ENCODE measurements around the gene ANKS1B.
"Not testable (repeated sequence)": the region's sequence is repeated elsewhere in the genome, so short reads cannot be mapped to it uniquely, and the experiment has no call there.

The ANKS1B gene

DNA sequence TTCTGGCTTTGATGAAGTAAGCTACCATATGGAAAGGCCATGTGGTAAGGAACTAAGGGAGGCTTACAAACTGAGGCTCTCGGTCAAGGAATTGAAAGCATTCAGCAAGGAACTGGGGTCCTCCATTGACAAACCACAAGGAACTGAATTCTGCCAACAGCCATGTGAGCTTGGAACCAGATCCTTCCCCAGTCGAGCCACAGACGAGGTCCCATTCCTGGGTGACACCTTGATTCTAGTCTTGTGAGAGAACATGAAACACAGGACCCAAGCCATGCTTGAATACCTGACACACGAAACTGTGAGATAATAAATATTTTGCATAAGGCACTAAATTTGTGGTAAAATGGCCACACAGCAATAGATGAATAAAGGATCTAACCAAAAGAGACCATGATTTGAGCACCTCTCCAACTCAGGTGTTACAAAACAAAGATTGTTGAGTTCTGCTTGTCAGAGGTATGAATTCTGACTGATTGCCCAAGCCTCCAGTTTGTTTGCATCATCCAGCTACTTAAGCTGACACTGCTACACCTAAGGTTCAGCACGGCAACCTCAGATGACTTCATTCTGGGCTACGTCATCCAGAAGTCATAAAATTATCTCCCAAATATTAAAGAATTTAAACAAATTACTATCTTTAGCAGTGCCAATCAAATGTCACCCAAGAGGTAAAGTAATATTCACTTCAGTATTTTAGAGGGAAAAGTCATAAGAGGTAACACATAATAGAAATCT lies 277.8 kb downstream of the ANKS1B start:
- DNase-seq (ENCODE audit: low read depth in 2 of 2, low spot score in 1 of 2) = no peak

DNA sequence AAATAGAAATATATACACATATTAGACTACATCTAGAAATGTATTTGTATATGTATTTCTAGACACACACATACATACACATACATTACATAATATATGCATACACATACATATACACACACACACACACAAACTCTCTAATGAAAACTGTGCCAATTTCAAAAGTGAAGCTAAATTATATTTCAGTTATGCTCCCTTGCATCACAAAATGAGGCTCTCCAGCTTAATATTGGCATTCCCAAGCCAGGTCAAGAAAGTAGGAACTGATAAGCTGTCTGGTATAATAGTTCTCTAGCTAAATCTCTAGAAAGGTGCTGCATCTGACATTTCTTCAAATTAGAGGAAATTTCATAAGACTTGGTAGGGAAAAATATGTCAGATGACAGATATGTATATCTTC lies 280.3 kb downstream of the ANKS1B start:
- no peak for DNase-seq (ENCODE audit: low read depth in 2 of 2, low spot score in 1 of 2)

DNA sequence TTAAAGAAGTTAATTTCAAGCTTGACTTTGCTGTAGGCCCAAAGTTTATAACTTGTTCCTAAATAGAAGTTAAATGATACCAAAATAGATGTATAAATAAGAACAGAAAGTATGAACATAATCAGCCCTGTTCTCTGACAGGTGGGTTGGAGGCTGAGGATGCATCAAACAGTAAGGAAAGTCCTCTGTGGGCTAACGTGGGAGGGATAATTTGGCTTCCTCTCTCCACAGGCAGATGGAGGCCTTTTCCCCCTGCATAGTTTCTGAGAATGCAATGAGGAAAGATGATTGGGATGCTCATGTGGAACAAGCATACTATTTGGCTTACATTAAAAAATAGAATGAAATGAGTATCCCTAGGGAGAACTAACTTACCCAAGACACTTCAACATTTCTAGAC lies 280.7 kb downstream of the ANKS1B start:
- no peak for DNase-seq (ENCODE audit: low read depth in 2 of 2, low spot score in 1 of 2)

DNA sequence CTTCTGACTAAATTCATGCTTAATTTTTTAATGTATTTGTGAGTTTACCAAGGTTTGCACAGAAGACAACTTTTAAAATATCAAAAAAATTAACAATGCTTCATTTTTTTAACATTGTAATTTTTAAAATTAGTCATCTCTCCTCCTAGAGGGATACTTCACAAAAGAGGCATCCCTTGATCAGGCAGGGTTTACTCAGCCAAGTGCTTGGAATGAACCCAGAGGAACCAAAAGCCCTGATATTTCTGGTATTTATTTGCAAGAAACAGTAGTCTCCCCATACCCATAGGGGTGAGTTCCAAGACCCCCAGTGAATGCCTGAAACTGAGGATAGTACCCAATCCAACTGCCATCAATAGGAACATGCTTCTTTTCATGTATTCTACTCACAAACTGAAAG lies 284.7 kb downstream of the ANKS1B start:
- DNase-seq (ENCODE audit: low read depth in 2 of 2, low spot score in 1 of 2) = no peak

DNA sequence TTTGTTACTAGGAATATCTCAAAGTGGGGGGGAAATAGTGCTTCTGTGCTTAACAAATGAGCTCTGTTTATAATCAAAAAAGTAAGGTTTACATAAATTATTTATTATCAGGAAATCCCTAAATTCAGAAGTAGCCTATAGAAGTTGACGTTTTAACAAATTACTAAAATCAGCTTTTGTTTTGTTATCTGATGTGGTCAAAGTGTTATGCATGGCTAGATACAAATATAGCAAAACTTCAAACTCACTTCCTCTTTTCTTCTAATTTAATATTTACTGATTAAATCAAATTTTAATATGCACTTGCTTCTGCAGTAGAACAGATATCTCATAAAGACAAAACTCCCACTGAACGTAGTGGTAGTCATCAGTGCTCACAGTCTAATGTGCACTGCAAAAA lies 289.7 kb downstream of the ANKS1B start:
- DNase-seq (ENCODE audit: low read depth in 2 of 2, low spot score in 1 of 2) = no peak

DNA sequence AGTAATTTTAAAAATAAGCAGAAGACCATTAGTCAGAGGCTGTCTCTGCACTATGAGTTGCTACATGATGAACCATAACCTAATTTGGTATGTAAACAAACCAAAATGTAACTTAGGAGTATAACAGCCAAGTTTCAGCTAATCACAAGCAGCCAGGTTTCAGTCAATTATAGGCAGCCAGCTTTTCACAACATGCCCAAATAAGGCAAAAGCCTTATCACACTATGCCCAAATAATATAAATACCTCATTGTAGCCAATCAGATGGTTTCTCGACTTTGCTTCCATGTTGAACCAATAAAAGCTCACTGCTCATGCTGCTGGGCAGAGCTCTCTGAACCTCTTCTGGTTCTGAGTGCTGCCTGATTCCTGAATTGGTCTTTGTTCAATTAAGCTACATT lies 298.6 kb downstream of the ANKS1B start:
- no peak for DNase-seq (ENCODE audit: low read depth in 2 of 2, low spot score in 1 of 2)

DNA sequence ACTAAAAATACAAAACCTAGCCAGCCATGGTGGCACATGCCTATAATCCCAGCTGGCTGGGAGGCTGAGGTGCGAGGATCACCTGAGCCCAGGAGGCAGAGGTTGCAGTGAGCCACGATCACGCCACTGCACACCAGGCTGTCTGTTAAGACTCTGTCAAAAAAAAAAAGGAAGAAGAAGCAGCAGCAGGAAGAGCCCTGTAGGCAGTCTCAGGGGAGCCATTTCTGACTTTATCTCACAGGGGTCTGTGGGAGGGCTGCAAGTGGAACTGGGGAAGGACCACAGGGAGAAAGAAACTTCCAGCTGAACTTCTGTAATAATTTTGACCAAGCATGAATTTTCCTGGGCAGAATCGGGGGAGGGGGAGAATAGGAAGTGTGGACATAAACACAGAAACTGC lies 304.5 kb downstream of the ANKS1B start:
- DNase-seq (ENCODE audit: low read depth in 2 of 2, low spot score in 1 of 2) = no peak

DNA sequence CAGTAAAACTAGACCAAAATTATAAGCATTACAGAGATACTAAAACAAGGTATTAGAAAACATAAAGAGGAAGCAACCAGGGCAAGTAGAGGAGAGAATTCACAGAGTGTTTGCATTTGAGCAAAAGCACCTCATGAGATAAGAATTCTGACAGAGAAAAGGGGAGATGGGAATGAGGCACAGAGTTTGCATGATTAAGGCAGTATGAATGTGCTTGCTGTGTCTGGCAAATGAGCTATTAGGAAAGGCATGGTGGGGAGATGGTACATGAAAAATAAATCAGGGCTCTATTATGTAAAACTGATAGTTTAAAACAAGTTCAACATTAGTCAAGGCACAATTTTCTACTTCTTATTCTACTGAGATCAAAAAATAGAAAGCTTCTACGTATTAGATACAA lies 314.1 kb downstream of the ANKS1B start:
- no peak for DNase-seq (ENCODE audit: low read depth in 2 of 2, low spot score in 1 of 2)

DNA sequence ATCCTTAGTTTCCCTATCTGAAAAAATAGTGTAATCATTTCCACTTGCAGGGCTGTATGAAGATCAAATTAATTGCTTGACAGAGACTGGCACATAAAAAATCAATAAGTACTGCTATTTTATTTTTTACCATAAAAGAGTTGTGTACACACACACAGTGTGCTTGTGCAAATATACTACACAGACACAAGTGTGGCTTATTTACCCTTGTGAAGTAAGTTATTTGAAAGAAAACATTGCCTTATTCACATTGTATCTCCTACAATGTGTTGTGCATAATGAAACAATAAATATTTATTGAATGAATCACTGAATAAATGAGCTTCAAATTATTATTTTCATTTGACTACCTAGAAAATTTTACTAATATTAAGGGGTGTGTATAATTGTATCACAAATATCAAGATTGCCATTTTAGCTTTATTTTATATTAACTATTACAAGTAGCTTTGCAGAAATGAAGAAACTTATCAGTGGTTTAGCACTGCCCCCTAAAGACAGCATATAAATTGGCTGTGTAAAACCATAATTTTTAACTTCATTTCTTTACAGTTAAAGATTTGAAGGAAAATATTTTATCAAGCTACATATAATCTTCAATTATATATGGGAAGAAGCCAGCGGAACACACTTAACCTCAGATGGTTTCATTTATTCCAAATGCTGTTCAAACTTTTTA lies 325.9 kb downstream of the ANKS1B start:
- DNase-seq (ENCODE audit: low read depth in 2 of 2, low spot score in 1 of 2) = no peak

DNA sequence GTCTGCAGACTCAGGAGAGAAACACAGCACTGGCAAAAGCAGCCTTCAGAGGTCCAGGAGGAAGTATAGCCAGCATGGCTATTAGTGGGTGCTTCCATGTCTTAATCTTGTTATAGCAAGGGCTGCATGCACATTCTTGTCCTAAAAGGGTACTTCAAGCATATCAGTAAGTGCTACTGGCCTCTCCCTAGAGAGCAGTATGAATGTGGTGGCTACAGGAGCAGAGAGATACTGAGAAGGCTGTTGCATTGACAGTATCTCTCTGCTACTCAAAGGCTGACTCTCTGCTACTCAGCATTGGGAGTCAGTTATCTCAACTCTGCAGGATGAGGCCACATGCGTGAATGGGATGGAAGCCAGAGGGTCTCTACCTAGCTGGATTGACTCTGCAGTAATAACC lies 335.2 kb downstream of the ANKS1B start:
- DNase-seq (ENCODE audit: low read depth in 2 of 2, low spot score in 1 of 2) = no peak

DNA sequence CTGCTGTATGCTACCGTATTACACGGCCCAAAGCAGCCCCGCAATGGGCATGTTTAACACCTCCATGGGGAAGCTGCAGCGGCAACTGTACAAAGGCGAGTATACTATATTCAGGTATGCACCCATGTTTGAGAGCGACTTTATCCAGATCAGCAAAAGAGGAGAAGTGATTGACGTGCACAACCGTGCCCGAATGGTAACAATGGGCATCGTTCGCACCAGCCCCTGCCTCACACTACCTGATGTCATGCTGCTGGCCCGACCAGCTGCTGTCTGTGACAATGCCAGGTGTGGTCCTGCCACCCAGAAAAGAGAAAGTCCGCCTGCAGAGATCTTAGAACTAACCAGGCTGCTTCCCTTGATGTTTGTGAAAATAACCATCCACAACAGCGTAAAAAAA lies 336.6 kb downstream of the ANKS1B start:
- DNase-seq (ENCODE audit: low read depth in 2 of 2, low spot score in 1 of 2) = no peak

DNA sequence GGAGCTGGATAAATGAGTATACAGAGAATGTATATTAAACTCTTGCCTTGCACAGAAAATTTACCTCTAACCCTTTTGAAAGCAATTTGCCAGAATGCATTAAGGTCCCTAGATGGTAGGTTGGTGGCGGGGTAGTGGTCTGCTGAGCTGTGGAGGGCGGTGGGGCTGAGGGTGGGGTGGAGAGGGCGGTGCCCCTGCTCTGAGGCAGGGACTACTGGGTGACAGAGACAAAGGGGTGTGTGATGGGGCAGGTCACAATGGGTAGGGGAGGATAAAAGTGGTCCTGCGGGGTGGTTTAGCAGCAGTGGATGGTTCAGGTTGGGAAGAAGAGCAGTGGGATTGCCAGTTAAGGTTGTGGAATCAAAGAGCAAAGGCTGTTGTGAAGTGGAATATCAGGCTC lies 337.3 kb downstream of the ANKS1B start, which contains the start of gene GARIN6:
Gene GARIN6, plus strand, starts transcription at position 301 of the 400 bp plus-strand sequence. CDS start 422 bp downstream, outside the sequence.
- no peak for DNase-seq (ENCODE audit: low read depth in 2 of 2, low spot score in 1 of 2)

DNA sequence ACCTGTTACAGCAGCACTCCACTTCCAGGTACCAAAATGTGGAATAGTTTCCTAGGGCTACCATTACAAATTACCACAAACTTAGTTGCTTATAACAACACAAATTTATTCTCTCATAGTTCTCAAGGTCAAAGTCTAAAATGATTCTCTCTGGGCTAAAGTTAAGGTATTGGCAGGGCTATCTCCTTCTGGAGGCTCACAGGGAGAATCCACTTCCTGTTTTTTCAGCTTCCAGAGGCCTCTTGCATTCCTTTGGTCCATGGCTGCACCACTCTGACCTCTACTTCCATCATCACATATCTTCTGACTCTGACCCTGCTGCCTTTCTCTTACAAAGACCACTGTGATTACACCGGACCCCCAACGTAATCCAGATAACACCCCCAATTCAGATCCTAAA lies 340.1 kb downstream of the ANKS1B start:
- DNase-seq (ENCODE audit: low read depth in 2 of 2, low spot score in 1 of 2) = no peak

DNA sequence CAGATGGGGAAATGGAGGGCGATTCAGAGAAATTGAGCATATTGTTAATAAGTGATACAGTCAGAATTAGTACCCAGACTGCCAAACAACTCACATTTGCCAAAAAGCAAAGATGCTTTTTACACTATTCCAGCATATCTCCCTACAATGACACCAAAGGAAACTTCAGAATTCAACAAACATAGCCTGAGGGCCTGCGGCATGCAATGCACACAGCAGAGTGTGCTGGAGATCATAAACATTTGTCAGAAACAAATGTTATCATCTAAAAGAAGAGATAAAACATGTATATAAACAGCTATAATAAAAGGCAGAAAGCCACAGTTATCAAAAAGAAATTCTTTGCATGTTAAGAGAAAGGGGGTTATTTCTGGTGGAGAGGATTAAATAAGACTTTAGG lies 357.3 kb downstream of the ANKS1B start:
- no peak for DNase-seq (ENCODE audit: low read depth in 2 of 2, low spot score in 1 of 2)

DNA sequence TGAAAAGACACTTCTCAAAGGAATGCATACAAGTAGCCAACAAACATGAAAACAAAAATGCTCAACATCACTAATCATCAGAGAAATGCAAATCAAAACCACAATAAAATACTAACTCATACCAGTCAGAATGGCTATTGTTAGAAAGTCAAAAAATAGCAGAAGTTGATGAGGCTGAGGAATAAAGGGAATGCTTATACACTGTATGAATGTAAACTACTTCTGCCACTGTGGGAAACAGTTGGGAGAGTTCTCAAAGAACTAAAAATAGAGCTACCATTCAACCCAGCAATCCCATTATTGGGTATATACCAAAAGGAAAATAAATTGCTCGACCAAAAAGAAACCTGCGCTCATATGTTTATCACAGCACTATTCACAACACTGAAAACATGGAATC lies 360.1 kb downstream of the ANKS1B start:
- DNase-seq (ENCODE audit: low read depth in 2 of 2, low spot score in 1 of 2) = not testable (repeated sequence)

DNA sequence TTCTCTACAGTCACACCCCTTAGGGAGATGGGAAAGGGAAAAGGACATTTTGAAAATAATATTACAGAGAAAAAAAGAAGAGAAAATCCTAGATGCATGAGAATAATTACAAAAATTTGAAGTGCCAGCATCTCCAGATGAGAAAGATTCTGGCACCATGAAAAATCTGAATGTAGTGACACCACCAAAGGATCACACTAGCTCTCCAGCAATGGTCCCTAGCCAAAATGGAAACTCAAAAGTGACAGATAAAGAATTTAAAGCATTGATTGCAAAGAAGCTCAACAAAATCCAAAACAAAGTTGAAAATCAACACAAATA lies 364.6 kb downstream of the ANKS1B start:
- no peak for DNase-seq (ENCODE audit: low read depth in 2 of 2, low spot score in 1 of 2)

DNA sequence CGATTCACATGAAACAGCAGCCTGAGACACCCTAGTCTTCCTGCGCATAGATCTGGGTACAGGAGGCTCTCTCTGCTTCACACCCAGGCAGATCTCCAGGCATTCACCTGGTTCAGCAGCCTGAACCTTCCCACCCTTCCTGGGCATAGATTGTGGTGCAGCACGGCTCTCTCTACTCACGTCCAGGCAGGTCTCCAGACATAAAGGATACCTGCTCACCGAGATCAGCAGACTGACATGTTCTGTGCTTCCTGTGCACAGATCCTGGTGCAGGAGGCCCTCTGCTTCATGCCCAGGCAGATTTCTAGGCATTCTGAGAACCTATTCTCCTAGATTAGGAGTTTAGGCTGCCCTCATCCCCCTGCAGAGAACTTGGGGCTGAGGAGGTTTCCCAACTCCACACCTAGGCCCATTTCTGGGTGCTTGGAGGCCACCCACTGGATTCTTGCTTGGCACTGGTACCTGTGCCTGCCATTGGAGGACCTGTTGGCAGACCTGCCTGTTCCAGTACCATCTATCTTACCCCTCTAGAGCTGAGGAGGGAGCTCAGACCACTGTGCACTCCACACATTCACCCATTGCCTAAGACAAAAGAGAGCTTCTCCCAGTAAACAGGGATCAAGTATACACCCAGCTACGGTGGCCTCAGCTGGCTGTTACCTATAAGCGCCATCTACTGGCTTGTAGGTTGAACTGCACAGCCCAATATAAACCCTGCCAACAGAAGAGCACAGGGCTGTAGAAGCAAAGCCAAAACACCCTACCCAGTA lies 365.2 kb downstream of the ANKS1B start:
- DNase-seq (ENCODE audit: low read depth in 2 of 2, low spot score in 1 of 2) = no peak

DNA sequence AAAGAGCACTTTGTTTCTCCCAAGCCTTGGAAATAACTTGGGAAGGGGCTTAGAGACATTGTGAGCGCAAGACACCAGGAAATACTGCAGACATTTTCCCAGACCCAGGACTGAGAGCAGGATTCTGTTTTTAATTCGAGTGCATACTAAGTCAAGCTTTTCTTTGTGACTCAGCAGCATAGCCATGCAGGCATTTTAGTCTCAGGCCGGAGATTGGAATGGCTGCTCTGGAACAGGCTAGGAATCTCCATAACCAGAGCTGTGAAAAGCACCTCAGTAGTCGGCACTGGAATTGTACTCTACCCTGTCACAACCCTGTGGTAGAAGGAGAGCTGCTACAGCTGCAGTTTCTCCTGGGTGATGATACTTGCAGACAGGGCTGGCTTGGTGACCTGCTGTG lies 366.1 kb downstream of the ANKS1B start:
- DNase-seq (ENCODE audit: low read depth in 2 of 2, low spot score in 1 of 2) = no peak

DNA sequence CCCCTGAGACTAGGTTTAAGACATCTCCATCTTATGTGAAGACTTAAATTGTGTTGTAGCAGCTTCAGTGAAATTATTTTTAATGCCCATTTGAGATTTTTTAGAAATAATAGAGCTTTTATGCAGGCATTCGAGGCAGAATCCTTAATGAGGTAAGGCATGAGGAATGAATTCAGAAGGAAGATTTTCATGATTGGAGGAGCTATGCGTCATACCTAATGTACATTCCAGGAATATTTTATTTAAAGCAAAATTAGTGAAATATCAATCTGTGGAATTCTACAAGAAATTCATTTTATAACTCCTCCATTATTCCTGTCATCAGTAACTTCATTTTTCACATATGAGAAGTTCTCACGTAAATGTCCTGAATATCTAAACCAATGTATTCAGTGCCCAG lies 373.1 kb downstream of the ANKS1B start:
- DNase-seq (ENCODE audit: low read depth in 2 of 2, low spot score in 1 of 2) = no peak

DNA sequence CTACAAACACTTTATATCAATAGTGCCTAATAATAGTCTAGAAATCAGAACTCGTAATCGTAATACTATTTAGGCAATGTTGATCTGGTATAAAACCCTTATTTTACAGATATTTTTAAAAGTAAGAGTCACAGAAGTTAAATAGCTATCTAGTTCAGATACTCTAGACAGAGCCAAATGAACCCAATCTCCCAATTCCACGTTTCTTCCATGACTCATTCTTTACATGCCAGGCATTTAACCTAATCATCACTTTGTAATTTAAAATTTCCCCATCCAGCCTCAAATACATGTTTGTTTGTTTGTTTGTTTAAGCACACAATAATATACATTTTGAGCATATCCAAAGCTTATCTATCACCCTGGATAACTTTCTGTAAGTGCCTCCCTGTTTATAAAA lies 373.6 kb downstream of the ANKS1B start:
- no peak for DNase-seq (ENCODE audit: low read depth in 2 of 2, low spot score in 1 of 2)

DNA sequence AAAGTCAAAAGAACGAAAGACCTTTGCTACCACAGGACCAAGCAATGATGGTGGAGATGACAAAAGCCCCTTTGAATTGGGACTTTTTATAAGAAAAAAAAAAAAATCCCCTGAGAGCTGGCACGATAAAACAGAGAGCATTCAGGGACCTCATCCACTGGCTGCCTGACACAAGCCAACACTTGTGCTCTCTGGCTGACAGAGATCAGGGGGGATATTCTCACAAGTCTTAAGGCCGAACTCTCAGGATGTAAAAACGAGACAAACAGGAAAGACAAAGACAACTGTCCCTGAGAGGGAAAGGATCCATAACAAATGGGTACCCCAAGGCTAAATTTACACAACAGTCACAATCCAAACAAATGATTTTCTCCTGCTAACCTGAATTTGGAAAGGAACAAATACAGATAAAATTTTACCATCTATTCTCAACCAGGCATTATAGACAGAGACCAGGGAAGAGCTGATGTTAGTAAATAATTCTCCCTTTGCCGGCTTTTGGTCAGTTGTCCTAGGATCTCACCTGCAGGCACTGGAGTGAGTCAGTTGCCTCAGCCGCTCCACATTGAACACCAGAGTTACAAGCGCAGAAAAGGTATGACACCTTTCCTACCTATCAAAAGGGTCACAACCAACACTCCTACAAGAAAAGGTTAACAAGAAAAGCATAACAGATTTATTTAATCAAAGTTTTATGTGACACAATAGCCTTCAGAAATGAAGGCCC lies 375.1 kb downstream of the ANKS1B start:
- no peak for DNase-seq (ENCODE audit: low read depth in 2 of 2, low spot score in 1 of 2)

DNA sequence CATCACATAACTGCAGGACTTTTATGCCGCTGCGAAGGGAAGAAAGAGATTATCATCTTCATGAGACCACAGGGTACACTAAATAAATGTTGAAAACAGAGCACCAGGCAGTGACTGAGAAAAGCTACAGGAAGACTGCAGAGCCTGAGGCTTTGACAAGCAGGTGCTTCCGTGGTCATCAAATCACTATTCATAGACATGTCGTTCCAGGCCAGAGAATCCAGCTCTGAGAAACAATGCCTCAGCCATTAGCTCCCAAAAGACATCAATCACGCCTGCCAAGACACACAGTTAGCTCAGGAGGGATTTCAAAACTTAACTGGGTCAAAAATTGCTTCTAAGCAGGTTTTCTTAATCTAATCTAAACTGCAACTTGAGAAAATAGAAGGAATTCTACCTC lies 384.3 kb downstream of the ANKS1B start:
- no peak for DNase-seq (ENCODE audit: low read depth in 2 of 2, low spot score in 1 of 2)

Measured in stimulated activated CD8-positive, alpha-beta memory T cell treated with anti-CD3 and anti-CD28 coated beads, Interleukin-4, amount 100 ng/mL, for 1 hour (primary cell).